ENCODE measurements around the gene HFE.

HFE gene

GRCh38 chr6:26121141-26122004, 34.1 kb downstream of the HFE start:
- H3K9me3 ChIP-seq (replicated peaks; ENCODE audit: insufficient read depth, low read length): no peaks in the 10 kb centered on the region
- no peak overlapping the region for H3K9ac ChIP-seq (ENCODE audit: low read length)
- no peaks in the 10 kb centered on the region for H3K9me2 ChIP-seq (replicated peaks; ENCODE audit: insufficient read depth, low read length)
- H3K4me3 ChIP-seq (ENCODE audit: low read length): no peak overlapping the region
- H3K4me2 ChIP-seq (ENCODE audit: low read depth, low read length): no peak overlapping the region
- DNase-seq: no peak
- peaks cover 17% of the 10 kb centered on the region for H3K4me1 ChIP-seq (ENCODE audit: low read length)
- TF ChIP-seq EZH2phosphoT487 (IDR thresholded peaks at IDR 0.05; ENCODE audit: low read length): no peak
- TF ChIP-seq, protein P1, sequence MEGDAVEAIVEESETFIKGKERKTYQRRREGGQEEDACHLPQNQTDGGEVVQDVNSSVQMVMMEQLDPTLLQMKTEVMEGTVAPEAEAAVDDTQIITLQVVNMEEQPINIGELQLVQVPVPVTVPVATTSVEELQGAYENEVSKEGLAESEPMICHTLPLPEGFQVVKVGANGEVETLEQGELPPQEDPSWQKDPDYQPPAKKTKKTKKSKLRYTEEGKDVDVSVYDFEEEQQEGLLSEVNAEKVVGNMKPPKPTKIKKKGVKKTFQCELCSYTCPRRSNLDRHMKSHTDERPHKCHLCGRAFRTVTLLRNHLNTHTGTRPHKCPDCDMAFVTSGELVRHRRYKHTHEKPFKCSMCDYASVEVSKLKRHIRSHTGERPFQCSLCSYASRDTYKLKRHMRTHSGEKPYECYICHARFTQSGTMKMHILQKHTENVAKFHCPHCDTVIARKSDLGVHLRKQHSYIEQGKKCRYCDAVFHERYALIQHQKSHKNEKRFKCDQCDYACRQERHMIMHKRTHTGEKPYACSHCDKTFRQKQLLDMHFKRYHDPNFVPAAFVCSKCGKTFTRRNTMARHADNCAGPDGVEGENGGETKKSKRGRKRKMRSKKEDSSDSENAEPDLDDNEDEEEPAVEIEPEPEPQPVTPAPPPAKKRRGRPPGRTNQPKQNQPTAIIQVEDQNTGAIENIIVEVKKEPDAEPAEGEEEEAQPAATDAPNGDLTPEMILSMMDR (IDR thresholded peaks at IDR 0.05; ENCODE audit: low read length): no peak
- no peak for TF ChIP-seq EZH2 (optimal IDR thresholded peaks at IDR 0.05; ENCODE audit: low read depth, low read length)
- H3K79me2 ChIP-seq (ENCODE audit: low read length): peaks cover 19% of the 10 kb centered on the region
- H3K36me3 ChIP-seq (replicated peaks; ENCODE audit: insufficient read depth, low read length): no peaks in the 10 kb centered on the region
- no peak overlapping the region for H2AFZ ChIP-seq (ENCODE audit: low read length)
- H4K20me1 ChIP-seq (ENCODE audit: insufficient read depth, low read length): no peaks in the 10 kb centered on the region
- no peaks in the 10 kb centered on the region for H3K27me3 ChIP-seq (replicated peaks; ENCODE audit: insufficient read depth, low read length)
- peak overlapping the region; percentile 96; the same call in 1 of the 2 replicates for H3K27ac ChIP-seq (ENCODE audit: low read length)
- H3F3A ChIP-seq (ENCODE audit: insufficient read depth, low read length): peaks cover 42% of the 10 kb centered on the region

- Histone ChIP-seq H3K9me2 (replicated peaks; ENCODE audit: insufficient read depth, low read length) (no peaks in the 10 kb centered on the region), H4K20me1 (ENCODE audit: insufficient read depth, low read length) (no peaks in the 10 kb centered on the region), H3K4me2 (ENCODE audit: low read depth, low read length) (peak overlapping the region; percentile 90), H3K79me2 (ENCODE audit: low read length) (peaks cover 20% of the 10 kb centered on the region), H3K36me3 (replicated peaks; ENCODE audit: insufficient read depth, low read length) (no peaks in the 10 kb centered on the region), H3F3A (ENCODE audit: insufficient read depth, low read length) (peaks cover 42% of the 10 kb centered on the region), H3K9ac (ENCODE audit: low read length) (peak overlapping the region; percentile 85), H3K9me3 (replicated peaks; ENCODE audit: insufficient read depth, low read length) (no peaks in the 10 kb centered on the region), H2AFZ (ENCODE audit: low read length) (0 out of 2 replicates have a peak overlapping the region, but pooled peaks have one; percentile 28), H3K27me3 (replicated peaks; ENCODE audit: insufficient read depth, low read length) (no peaks in the 10 kb centered on the region), H3K4me1 (ENCODE audit: low read length) (peaks cover 22% of the 10 kb centered on the region), H3K4me3 (ENCODE audit: low read length) (peak overlapping the region; percentile 58), H3K27ac (ENCODE audit: low read length) (peak overlapping the region; percentile 96)
- TF ChIP-seq EZH2 (optimal IDR thresholded peaks at IDR 0.05; ENCODE audit: low read depth, low read length): no peak
- TF ChIP-seq, protein P1 (IDR thresholded peaks at IDR 0.05; ENCODE audit: low read length): no peak
- TF ChIP-seq EZH2phosphoT487 (IDR thresholded peaks at IDR 0.05; ENCODE audit: low read length): no peak
- no peak for DNase-seq
These were observed 34.8 kb downstream of the HFE start for GRCh38 chr6:26122005-26122388.

- peak overlapping the region; percentile 28 for H2AFZ ChIP-seq (ENCODE audit: low read length)
- peaks cover 42% of the 10 kb centered on the region for H3F3A ChIP-seq (ENCODE audit: insufficient read depth, low read length)
- H3K4me1 ChIP-seq (ENCODE audit: low read length): peaks cover 22% of the 10 kb centered on the region
- no peaks in the 10 kb centered on the region for H3K9me3 ChIP-seq (replicated peaks; ENCODE audit: insufficient read depth, low read length)
- peak overlapping the region; percentile 58 for H3K4me3 ChIP-seq (ENCODE audit: low read length)
- H3K27ac ChIP-seq (ENCODE audit: low read length): peak overlapping the region; percentile 96
- peak; percentile 46 for DNase-seq
- no peaks in the 10 kb centered on the region for H3K9me2 ChIP-seq (replicated peaks; ENCODE audit: insufficient read depth, low read length)
- H3K79me2 ChIP-seq (ENCODE audit: low read length): peaks cover 20% of the 10 kb centered on the region
- no peaks in the 10 kb centered on the region for H3K27me3 ChIP-seq (replicated peaks; ENCODE audit: insufficient read depth, low read length)
- no peaks in the 10 kb centered on the region for H4K20me1 ChIP-seq (ENCODE audit: insufficient read depth, low read length)
- peak overlapping the region; percentile 85 for H3K9ac ChIP-seq (ENCODE audit: low read length)
- TF ChIP-seq EZH2 (optimal IDR thresholded peaks at IDR 0.05; ENCODE audit: low read depth, low read length): no peak
- TF ChIP-seq, protein P1 (IDR thresholded peaks at IDR 0.05; ENCODE audit: low read length): no peak
- no peak for TF ChIP-seq EZH2phosphoT487 (IDR thresholded peaks at IDR 0.05; ENCODE audit: low read length)
- H3K36me3 ChIP-seq (replicated peaks; ENCODE audit: insufficient read depth, low read length): no peaks in the 10 kb centered on the region
- peak overlapping the region; percentile 90 for H3K4me2 ChIP-seq (ENCODE audit: low read depth, low read length)
These were observed 35.2 kb downstream of the HFE start for GRCh38 chr6:26122402-26122792.
